ENCODE results near the gene ADGRD1.
"Not testable (repeated sequence)": the region's sequence is repeated elsewhere in the genome, so short reads cannot be mapped to it uniquely, and the experiment has no call there.

The ADGRD1 gene

GRCh38 chr12:131106349-131106941 lies 152.7 kb downstream of the ADGRD1 start:
- FAIRE-seq (no peak), DNase-seq (ENCODE audit: extremely low spot score, insufficient read length, low read depth) (no peak)

- DNase-seq (ENCODE audit: extremely low spot score, insufficient read length, low read depth) (no peak), FAIRE-seq (no peak)
These were observed 154.7 kb downstream of the ADGRD1 start for GRCh38 chr12:131108177-131108955.

DNA sequence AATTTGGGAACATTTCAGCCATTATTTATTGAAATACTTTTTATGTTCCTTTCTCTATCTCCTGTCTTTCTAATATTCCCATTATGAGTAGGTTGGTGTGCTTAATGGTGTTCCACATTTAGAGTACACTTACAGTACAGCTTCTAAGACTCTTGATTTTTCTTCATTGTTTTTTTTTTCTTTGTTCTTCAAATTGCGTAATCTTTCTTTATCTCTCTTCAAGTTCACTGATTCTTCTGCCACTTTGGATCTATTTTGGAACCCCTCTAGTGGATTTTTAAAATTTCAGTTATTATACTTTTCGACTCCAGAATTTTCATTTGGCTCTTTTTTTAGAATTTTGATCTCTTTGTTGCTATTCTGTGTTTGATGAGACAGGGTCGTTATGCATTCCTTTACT lies 157.7 kb downstream of the ADGRD1 start:
- no peak for FAIRE-seq

DNA sequence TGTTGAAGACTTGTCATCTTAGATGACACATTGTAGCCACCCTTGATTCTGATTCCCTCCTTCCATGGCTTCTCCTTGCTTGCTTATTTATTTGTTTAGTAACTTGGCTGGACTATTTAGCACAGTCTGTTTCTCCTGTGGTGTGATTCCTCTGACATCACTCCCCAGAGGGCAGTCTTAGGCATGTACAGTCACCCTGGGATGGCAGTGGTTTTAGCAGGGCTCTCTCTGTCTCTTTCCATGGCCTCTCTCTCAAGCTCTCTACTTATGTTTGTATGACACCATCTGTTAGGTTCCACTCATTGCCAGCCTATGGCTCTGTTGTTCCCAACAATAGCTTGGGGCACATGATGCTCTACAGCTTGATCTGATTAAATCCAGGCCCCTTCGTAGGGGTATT lies 158.3 kb downstream of the ADGRD1 start:
- FAIRE-seq: no peak

More for the DNA sequence above, 157.7 kb downstream of the ADGRD1 start:
- DNase-seq (ENCODE audit: extremely low spot score, insufficient read length, low read depth): no peak

DNA sequence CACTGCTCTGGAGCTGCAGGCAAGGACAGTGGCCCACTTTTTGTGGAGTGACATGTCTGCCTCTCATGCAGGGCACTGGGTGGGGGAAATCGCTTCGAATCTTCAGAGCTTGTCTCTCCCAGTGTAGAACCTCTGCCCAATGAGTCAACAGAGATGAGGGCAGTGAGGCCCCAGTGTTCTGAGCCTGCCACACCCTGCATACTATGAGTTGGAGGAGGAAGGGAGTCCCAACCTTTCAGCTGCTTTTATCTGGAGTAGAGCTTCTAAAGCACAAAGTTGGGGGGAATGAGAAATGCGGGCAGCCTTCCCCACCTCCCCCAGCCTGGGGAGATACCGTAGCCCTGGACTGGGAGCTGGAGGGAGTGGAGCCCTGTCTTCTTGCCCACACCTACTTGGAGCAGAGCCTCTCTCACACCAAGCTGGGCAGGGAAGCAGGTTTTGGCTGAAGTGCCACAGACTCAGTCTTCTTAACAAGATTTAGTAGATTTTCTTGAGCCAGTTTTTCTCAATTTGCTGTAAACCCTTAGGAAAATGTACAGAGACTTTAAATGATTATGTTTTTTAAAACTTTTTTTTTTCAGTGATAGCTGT lies 159.1 kb downstream of the ADGRD1 start:
- DNase-seq (ENCODE audit: extremely low spot score, insufficient read length, low read depth): no peak
- FAIRE-seq: no peak

More for the DNA sequence above, 158.3 kb downstream of the ADGRD1 start:
- no peak for DNase-seq (ENCODE audit: extremely low spot score, insufficient read length, low read depth)

- no peak for FAIRE-seq
- DNase-seq (ENCODE audit: extremely low spot score, insufficient read length, low read depth): no peak
These were observed 160.0 kb downstream of the ADGRD1 start for GRCh38 chr12:131113568-131114270.

DNA sequence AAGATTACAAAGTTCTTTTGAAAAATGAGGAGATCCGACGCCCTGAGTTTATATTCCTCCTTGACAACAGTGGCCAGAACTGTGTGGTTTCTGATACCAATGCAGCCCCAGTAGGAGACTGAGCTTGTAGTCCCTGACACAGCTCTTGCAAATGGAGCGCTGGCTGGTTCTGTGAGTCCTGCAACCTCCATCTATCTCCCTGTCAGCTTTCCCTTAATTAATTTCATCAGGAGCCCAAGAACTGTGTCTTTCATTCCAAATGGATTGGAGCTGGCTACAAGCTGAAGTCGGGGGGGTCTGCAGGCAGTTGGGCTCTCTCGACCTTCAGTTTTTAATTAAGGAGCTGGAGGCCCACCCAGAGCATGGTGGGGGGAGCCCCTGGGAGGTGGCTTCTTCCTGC lies 160.6 kb downstream of the ADGRD1 start:
- no peak for FAIRE-seq
- DNase-seq (ENCODE audit: extremely low spot score, insufficient read length, low read depth): no peak

DNA sequence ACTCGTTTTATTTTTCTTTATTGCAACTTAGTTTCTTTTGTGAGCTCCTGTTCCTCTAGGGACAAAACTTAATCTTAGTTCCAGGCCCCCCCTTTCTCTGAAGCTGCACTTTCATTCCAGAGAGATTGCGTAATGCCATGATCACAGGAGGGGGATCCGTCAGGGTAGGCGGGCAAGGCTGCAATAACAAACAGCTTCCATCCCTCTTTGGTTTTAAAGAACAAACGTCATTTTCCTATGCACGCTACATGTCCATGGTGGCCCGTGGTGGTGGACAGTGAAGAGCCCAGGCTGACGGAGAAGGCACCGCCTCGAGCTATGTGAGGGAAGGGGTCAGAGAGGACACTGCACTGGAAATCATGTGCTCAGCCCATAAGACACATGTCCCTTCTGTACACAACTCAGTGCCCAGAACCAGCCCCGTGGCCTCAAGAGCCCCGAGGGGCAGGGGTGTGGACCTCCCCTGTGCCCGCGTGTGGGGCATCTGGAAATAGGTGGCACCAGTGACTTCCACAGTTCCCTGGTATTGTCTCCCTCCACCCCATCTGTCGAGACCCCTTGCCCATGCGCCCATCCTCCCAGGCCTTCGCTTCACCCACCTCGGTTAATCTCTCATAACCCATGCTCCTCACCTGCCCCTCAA lies 161.4 kb downstream of the ADGRD1 start:
- no peak for DNase-seq (ENCODE audit: extremely low spot score, insufficient read length, low read depth)
- FAIRE-seq: no peak

GRCh38 chr12:131115766-131116467 lies 162.2 kb downstream of the ADGRD1 start:
- DNase-seq (ENCODE audit: extremely low spot score, insufficient read length, low read depth) (no peak), FAIRE-seq (no peak)

DNA sequence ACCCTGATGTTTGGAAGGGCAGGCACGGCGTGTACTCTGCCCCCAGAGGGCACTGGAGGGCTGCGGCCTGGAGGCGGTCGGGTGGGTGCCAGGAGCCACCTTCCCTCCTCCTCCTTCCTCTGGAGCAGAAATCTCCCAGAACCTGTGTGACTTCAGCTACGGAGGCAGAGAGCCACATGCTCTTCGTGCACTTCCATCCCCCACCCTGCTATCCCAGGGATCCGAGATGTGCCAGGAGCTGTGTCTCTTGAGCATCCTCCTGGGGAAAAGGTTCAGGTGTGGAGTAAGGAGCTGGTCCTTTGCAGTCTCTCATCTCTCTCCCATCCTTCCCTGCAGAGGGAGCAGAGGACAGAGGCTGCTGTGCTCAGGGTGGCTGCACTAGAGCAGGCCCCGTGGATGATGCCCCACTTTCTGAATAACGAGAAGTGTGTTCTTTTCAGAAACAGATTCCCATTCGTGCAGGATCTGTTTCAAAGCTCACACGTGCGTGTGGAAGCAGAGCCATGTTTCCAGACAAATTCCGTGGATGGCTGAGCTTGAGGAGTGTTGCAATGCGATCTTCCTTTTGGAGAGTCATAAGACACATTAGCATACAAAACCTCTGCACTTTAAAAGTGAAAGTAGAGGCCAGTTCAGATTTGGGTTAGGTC lies 162.9 kb downstream of the ADGRD1 start:
- FAIRE-seq (no peak), DNase-seq (ENCODE audit: extremely low spot score, insufficient read length, low read depth) (no peak)

GRCh38 chr12:131117438-131118245 lies 163.9 kb downstream of the ADGRD1 start:
- no peak for FAIRE-seq

DNA sequence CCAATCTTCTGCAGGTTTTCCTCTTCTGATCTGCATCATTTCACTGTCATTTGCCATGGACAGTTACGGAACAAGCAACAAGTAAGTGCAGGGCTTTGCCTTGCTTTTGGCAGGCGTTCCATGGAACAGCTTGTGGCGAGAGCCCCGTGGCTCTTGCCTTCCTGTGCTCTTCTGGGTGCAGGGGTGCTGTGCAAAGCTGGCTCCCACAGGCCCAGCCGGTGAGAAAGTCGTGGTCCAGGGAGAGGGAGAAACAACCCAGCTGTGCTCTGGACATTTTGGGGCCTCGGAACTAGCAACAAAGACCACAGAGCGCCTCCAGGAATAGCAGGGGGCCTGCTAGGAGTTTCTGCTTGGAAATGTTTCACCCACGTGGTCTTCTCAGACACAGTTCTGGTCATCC lies 164.7 kb downstream of the ADGRD1 start:
- no peak for FAIRE-seq

More at GRCh38 chr12:131117438-131118245, 163.9 kb downstream of the ADGRD1 start:
- DNase-seq (ENCODE audit: extremely low spot score, insufficient read length, low read depth): no peak

GRCh38 chr12:131119345-131119744 lies 165.6 kb downstream of the ADGRD1 start:
- not testable (repeated sequence) for FAIRE-seq; DNase-seq (ENCODE audit: extremely low spot score, insufficient read length, low read depth)

More for the DNA sequence above, 164.7 kb downstream of the ADGRD1 start:
- DNase-seq (ENCODE audit: extremely low spot score, insufficient read length, low read depth): no peak

- DNase-seq (ENCODE audit: extremely low spot score, insufficient read length, low read depth): no peak
- FAIRE-seq: no peak
These were observed 166.2 kb downstream of the ADGRD1 start for GRCh38 chr12:131119936-131120335.

DNA sequence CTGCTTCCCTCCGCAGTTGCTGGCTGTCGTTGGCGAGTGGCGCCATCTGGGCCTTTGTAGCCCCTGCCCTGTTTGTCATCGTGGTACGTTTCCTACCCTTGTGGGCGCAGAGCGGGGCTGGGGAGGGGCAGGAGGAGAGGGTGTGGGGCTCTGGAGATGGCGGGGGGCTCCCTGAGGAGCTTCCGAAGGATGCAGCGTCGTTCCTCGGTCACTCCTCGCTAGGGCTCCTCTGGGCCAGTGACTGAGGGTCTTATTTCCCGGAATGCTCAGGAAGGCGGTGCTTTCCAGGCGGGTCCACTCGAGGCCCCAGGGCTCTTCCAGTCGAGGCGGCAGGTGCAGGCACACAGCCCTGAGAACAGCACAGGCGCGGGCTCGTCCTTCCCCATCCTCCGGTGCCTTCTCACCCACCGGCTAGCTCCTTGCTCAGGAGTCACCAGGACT lies 167.1 kb downstream of the ADGRD1 start:
- no peak for DNase-seq (ENCODE audit: extremely low spot score, insufficient read length, low read depth)
- FAIRE-seq: no peak

GRCh38 chr12:131121705-131122405 lies 168.1 kb downstream of the ADGRD1 start:
- DNase-seq (ENCODE audit: extremely low spot score, insufficient read length, low read depth) (no peak), FAIRE-seq (no peak)

DNA sequence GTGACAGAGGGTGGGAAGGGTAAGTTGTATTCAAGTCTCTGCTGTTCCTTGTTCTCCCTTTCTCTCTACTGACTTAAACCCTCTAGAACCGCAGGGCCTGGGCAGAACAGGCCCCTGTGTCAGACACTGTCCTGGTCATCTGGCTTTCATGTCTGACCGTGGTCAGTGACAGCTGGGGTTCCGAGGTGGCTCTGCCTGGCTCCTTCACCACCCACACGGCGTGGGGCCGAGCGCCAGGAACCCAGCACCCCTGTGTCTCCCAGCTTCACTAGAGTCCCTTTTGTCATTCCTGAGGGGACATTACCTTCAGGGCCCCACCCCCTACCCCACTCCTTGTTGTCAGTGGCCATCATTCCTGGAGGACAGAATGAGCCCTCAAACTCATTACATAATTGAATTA lies 168.9 kb downstream of the ADGRD1 start:
- FAIRE-seq (no peak), DNase-seq (ENCODE audit: extremely low spot score, insufficient read length, low read depth) (no peak)

GRCh38 chr12:131123817-131124216 lies 170.1 kb downstream of the ADGRD1 start:
- no peak for DNase-seq (ENCODE audit: extremely low spot score, insufficient read length, low read depth)
- no peak for FAIRE-seq

Measured in GM18507 (cell line).